ENCODE results near the gene MLEC.

The MLEC gene, protein sequence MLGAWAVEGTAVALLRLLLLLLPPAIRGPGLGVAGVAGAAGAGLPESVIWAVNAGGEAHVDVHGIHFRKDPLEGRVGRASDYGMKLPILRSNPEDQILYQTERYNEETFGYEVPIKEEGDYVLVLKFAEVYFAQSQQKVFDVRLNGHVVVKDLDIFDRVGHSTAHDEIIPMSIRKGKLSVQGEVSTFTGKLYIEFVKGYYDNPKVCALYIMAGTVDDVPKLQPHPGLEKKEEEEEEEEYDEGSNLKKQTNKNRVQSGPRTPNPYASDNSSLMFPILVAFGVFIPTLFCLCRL

DNA sequence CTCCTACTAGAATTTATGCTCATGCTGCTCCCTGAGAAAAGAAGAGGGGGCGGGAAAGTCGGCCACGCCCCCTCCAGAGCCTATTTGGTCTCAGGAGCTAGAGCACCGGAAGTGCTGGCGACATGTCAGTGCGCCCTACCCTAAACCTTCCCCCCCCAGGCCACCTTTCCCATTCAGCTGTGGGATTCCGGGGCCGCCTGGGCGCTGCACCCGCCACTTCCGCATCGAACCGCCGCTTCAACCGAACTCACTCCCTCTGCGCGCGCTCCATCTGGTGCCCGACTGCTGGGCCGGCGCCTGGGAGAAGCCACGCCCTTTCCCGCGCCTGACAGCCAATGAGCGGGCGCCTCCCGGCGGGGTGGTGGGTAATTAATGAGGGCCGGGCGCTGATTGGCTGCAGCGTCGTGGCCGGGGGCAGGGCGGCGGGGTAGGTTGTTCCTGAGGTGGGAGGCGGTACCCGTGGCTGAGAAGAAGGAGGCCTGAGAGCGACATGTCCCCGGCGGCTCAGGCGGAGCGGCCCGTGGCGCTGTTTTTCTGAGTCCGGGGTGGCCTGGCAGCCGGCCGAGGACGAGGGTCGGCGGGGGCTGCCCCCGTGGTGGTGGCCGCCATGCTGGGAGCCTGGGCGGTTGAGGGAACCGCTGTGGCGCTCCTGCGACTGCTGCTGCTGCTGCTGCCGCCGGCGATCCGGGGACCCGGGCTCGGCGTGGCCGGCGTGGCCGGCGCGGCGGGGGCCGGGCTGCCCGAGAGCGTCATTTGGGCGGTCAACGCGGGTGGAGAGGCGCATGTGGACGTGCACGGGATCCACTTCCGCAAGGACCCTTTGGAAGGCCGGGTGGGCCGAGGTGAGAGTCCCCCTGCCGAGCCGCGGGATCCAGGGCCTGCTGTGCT, at the start of gene MLEC:
MLEC (plus strand) TSS at position 460 of the 888 bp plus-strand sequence; CDS start at position 608, 148 bp downstream.
- DNase-seq: peak; percentile 98

DNA sequence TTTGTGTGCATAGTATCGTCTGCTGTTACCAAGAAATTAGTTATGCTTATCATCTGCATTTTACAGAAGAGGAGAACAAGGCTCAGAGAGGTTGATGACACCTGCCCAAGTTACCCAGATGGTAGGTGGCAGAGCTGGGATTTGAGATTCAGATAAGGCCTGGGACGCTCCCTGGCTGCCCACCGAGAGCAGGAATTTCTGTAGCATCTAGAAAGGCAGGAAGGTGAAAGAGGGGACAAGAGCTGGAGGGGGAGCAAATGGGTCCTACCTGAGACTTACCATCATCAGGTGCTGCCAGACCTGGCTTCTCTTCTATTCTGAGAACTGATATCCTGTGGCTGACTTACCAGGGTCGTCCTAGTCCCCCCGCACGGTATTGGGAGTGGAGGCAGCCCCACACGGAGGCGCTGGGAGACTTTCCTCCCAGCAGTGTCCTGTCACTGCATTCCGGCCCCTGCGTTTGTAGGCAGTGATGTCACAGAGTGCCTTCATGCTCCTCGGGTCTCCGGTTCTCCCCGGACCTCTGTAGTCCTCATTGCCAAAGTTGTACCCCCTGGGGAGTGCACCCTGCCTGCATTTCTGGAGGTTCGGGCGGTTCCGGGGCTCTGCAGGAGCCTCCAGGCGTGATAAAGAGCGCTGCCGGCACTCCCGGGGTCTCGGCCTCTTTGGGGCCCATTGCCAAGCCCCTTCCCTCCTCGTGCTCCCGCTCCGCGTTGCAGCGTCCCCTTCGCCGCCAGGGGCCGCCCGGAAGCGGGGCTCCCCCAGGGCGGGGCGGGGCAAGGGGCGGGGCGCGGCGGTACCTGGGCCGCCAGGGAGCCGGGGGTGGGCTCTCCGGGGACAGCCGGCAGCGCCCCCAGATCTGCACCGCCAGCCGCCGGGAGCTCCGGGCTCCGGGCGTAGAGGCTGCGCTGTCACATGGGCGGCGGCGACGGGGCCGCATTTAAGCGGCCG, 46.9 kb upstream of the MLEC start, which contains the start of gene CABP1:
CABP1 (plus strand) TSS at position 856 of the 951 bp plus-strand sequence; CDS start at position 916, 60 bp downstream.
- peak; percentile 55 for DNase-seq

DNA sequence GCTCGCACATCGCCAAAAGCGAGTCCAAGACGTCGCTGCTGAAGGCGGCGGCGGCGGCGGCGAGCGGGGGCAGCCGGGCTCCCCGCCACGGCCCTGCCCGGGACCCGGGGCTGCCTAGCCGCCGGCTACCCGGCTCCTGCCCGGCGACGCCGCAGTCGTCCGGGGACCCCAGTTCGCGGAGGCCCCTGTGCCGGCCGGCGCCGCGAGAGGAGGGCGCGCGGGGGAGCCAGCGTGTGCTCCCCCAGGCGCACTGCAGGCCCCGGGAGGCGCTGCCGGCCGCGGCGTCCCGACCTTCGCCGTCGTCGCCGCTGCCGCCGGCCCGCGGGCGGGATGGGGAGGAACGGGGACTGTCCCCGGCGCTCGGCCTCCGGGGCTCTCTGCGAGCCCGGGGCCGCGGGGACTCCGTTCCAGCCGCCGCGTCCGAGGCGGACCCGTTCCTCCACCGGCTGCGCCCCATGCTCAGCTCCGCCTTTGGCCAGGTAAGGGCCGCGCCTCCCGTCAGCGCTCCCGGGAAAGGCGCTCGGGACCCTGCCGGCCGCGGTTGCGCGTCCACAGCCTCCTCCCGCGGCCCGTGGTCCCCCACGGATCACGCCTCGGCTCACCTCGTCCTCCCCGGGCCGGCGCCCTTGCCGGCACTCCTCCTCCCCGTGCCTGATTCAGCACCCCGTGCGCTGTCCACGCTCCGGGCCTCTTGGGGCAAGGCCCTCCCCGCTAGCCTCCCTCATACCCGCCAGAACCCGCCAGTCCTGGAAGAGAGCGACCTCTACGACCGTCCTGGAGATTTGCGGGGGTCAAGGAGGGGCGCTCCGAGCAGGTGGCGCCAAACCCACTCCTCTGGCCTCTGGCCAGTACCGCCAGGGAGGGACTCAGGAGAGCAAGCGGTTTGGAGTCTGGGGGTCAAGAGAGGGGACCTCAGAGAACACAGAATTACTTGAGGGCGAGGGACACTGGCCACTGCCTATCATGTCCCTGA, 45.8 kb upstream of the MLEC start:
- DNase-seq: no peak

DNA sequence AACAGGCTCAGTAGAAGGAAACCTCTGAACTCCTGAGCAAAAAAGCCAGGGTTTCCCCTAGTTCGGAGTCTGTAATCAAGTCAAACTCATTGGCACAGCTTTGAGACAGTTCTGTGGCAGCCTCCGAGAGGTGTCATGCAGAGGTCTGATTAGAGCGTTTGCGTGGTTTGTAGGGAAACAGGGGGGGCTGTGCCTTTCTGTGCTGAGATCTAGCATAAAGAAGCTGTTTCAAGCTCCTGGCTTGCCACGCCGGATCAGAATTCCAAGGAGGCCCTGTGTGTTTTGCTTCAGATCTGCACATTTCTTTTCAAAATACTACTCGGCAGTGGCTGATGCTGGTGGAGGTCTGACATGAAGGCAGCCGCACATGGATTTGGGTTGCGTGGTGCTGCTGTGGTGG, 44.8 kb upstream of the MLEC start:
- DNase-seq: no peak

DNA sequence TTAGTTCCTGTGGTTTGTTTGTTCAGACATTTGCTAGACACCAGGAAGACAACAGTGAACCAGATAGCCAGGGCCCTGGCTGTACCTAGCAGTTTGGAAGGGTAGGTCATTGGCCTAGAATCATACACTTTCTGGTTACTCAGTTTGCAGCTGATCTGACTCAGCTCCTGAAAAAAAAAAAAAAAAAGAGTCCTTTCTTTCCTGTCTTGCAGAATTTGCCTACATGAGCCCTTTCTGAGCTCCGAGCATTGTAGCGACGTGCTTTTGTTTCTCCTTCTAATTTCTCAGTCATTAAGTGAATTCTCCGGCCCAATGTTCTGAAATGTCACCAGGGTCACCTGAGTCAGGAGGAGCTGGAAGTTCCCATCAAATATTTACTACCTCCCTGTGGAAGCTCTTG, 44.1 kb upstream of the MLEC start:
- no peak for DNase-seq

DNA sequence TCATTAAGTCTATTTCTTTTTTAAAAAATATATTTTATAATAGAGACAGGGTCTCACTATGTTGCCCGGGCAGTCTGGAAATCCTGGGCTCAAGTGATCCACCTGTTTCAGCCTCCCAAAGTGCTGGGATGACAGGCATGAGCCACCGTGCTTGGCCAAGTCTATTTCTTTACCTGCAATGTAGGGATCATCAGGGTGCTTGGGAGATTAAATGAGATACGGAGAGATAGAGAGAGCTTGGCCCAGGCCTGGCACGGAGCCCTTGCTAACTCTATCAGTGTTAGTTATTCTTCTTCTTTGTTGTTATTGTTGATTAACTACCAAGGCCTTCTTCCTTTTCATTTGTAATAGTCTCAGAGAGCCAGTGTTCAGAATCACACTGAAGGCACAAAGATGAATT, 43.4 kb upstream of the MLEC start:
- no peak for DNase-seq

DNA sequence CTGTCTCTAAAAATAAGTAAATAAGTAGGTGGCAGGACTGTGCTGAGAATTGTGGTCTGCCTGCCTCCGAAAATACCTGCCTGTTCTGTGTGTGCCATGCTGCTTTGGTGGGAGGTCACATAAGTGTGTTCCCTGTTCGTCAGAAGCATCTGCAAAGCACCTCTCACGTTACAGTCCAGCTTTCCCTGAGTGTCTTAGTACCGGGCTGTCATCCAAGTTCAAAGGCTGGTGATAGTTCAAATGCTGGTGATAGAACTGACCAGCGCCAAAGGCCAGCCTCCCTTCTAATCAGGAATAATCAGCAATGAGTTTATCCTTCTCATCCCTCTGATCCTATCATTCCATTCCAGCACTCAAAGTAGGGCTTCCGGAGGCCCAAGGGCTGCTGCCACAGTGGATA, 40.9 kb upstream of the MLEC start:
- DNase-seq: no peak

DNA sequence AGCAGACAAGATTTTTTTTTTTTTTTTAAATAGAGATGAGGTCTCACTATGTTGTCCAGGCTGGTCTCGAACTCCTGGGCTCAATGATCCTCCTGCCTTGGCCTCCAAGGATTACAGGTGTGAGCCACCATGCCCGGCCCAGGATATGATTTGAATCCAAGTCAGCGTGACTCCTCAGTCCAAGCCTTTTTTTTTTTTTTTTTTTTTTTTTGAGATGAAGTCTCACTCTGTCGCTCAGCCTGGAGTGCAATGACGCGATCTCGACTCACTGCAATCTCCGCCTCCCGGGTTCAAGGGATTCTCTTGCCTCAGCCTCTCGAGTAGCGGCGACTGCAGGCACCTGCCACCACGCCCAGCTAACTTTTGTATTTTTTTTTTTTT, 39.6 kb upstream of the MLEC start:
- no peak for DNase-seq

DNA sequence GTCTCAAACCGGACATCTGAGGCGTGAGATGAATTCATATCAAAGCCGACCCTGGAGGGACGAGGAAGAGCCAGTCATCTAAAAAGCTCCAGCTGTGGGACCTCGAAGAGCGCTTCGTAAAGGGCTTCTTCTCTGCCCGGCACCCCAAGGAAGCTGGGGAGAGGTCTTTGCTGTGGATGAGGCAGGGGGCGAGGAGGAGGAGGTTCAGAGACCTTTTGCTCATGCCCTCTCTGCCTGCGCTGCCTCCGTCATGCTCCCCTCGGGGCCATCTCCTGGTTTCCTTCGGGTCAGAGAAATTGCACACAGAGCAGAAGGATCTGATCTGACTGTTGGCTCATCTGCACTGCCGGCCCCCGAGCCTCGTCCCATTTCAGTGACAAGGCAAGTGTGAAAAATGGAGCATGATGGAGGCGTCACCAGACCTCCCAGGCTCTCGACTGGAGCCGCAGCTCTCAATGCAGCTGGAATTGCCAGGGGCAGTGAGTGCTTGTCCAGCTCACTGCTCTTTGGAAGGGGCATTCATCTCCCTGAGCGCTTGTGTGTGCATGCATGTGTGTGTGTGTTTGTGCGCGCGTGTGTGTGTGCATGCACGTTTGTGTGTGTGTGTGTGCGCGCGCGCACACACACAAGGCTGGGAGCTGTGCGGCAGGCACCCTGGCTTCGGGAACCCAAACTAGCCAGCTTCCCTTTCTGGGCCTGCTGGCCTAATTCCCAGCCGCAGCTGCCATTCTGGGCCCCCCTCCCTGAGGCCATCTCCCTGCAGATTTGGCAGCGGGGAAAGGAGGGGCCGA, 37.3 kb upstream of the MLEC start:
- DNase-seq: no peak

DNA sequence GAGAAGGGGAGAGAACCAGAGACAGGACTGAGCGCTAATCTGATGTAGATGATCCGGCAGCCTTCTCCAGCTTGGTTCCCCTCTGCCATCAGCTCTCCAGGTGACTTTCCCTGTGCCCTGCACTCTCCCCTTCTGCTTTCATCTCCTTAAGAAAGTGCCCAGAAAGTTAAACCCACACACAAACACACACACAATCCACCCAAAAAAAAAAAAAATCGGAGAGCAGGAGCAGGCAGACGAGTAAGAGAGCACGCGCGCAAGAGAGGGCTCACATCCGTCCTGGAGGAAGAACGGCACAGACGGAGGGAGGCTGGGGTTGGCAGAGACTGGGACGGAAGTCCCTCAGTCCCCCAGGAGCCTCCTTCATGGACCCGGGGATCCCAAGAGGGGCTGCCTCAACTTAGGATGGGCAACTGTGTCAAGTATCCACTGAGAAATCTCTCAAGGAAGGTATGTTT, 36.7 kb upstream of the MLEC start:
- no peak for DNase-seq

DNA sequence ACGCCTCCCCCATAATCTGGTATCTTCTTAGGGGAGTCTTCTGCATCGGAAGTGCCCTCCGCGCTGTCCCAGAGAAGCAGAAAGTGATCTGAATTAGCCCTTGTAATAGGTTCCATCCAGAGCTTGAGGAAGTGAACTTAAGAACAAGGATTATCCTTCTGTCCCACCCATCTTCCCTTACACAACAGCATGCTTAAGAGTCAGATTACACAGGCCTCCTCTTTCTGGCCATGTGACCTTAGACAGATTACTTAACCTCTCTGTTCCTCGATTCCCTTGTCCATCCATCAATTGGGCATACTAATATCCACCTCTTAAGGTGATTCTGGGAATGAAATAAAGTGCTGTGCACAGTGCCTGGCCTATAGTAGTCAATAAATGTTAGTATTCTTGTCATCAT, 35.1 kb upstream of the MLEC start:
- no peak for DNase-seq

DNA sequence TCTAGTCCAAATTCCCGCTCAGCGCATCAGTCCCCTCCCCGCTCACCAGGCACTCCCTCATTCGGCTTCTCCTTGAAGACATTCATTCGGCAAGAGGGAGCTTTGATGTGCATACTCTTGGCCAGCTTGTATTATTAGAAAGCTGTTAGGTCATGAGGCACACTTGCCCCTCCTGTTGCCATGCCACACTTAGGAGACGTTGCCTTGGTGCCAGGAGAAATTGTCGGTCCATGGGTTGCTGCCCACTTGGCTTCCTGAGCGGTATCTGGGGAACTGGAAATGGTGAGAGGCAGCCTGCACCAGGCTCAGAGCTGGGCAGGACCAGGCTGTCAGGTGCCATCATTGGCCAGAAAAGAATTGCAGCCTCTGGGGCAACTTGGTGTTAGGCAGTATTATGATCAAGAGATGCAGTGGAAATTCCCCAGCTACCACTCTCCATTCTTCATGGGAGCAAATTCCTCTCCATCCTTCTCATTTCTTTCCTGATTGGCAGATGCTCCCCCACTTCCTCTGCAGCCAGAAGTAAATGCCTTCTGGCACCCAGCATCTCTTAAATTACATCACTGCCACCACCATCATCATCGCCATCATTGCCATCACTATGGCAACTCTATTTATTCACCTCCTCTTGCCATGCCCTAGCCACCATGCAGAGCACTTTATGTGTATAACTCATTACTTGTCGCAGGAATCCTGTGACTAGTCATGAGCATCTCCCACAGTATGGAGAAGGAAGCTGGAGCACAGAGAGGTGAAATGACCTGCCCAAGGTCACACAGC, 34.1 kb upstream of the MLEC start:
- DNase-seq: no peak

DNA sequence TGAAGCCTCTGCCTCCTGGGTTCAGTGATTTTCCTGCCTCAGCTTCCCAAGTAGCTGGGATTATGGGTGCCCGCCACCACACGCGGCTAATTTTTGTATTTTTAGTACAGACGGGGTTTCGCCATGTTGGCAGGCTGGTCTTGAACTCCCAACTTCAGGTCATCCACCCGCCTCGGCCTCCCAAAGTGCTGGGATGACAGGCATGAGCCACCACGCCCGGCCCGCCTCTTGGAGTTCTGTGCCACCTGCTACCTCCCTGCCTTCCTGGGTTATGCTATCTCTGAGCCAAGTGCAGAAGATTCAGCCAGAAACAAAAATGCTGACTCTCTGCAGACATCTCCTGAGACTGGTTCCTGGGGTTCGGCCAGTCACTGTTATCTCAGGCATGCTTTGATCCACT, 33.3 kb upstream of the MLEC start:
- no peak for DNase-seq

DNA sequence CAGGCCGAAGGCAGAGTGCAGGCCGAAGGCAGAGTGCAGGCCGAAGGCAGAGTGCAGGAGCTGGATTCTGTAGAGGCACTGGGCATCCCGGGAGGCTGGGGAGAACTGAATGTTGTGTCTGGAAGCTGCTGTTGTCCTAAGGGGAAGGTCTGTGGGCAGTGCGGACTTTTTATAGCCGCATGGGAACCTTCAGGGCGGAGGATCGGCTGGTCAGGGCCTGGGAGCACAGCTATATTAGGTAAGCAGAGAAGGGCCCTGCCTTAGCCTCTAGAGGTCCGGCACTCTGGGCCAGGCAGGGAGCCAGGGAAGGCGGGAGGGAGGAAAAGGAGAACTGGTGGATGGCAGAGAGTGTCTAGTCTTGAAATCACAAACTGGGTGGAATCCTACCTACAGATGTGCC, 32.3 kb upstream of the MLEC start:
- no peak for DNase-seq

DNA sequence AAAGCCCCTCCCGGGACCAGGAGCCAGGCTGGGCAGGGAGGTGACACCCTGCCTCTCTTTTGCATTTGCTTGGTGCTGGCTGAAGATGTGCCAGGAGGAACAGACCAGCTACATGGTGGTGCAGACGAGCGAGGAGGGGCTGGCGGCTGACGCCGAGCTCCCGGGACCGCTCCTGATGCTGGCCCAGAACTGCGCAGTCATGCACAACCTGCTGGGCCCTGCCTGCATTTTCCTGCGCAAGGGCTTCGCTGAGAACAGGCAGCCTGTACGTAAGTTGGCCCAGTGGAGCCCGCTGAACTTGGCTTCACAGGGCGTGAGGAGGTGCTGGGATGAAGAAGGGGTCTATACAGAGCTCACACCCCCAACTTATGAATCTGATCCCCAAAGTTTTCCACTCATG, 30.9 kb upstream of the MLEC start:
- DNase-seq: no peak

DNA sequence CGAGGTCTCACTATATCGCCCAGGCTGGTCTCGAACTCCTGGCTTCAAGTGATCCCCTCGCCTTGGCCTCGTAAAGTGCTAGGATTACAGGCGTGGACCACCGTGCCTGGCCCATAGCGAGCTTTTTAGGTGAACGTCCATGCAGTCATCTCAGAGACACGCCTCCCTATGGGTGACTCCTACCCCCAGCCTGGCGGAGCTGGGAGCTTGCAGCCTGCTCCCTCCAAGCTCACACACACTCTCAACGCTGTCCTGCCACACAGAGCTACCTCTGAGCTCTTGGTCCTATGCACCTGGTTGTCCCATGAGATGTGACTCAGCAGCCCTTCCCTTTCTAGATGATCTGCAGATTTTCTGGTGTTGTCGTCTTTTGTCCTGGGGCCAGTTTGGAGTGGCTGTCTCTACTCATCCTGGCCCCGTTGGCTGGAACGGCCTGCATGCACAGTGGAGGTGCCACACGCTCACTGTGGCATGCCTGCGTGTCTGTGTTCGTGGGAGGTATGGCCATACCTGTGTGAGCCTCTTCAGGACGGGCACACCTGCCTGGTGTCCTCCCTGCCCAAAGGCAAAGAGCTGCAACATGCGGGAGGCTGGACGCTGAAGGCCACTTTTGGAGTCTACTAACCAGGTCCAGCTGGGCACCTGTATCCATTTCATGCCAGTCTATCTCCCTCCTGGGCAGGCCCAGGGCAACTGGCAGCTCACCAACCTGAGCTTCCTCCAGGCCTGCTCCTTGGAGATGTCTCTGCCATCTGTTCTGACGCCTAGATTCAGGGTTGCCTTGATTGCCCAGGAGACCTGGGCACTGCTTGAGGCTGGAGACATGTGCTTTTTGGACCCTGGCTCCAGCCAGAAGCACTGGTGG, 28.4 kb upstream of the MLEC start:
- no peak for DNase-seq

DNA sequence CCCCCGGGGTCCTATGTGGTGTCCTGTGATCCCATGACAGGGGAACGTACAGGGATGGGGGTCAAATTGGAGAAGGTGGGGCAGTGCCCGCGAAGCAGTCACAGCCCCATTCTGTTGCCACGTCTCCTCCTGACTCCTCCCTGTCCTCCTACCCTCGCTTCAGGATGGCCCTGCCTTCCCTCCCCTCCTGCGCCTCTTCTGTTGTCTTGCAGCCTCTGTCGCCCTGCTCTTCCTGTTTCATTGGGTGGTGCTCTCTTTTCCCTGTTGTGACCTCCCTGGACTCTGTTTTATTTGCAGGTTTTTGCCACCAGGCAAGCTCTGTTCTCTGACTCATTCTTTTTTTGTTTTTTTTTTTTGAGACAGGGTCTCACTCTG, 27.8 kb upstream of the MLEC start:
- no peak for DNase-seq

DNA sequence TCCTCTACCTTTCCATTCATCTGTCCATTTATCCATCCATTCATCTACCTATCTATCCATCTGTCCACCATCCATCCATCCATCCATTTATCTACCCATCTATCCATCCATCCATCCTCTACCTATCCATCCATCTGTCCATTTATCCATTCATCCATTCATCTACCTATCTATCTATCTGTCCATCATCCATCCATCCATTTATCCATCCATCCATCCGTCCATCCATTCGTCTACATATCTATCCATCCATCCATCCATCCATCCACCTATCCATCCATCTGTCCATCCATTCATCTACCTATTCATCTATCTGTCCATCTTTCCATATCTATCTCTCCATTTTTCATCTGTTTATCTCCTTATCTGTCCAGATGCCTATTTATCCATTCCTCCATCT, 25.5 kb upstream of the MLEC start:
- no peak for DNase-seq

DNA sequence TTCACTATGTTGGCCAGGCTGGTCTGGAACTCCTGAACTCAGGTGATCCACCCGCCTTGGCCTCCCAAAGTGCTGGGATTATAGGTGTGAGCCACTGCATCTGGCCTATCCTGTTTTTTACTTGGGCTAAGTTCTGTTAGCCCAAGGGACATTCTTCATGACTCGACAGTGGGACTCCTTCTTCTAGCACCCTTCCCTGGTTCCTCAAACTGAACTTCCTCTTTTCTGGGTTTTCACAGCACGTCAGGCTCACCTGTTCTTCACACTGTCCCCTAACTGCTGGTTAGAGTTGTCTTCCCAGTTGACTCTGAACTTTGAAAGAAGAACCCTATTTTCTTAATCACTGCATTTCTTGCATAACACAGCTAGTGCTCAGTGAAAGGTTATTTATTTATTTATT, 24.1 kb upstream of the MLEC start:
- DNase-seq: no peak
